HAP-1 (cell line): ENCODE results near the gene SMOC1.

Experiments
- DNase-seq, 2 experiments: peaks; one replicate each; pipeline ENCODE4 v3.0.0-alpha.2; 2016 to 2020; ENCODE audit warnings: low spot score in 2 of 2
- H3K27me3 ChIP-seq: fragments of 250-450 bp; sonication (Bioruptor Pico); 2 replicates; pipeline ENCODE4 v1.5.1; 2020; ENCODE audit warnings: low read depth, mild to moderate bottlenecking, moderate library complexity
- H3K36me3 ChIP-seq: fragments of 250-450 bp; sonication (Bioruptor Pico); replicated peaks from 2 replicates; pipeline ENCODE4 v1.5.1; 2020; ENCODE audit warnings: mild to moderate bottlenecking
- H3K4me1 ChIP-seq: fragments of 250-450 bp; sonication (Bioruptor Pico); 2 replicates; pipeline ENCODE4 v1.5.1; 2020; ENCODE audit warnings: mild to moderate bottlenecking
- H3K4me3 ChIP-seq: fragments of 250-450 bp; sonication (Bioruptor Pico); 2 replicates; pipeline ENCODE4 v1.5.1; 2020; ENCODE audit warnings: mild to moderate bottlenecking, moderate library complexity
- H3K9me3 ChIP-seq: fragments of 250-450 bp; sonication (Bioruptor Pico); 2 replicates; pipeline ENCODE4 v1.5.1; 2020; ENCODE audit warnings: mild to moderate bottlenecking, moderate library complexity
- in situ Hi-C: fragments of 300-500 bp; cut with MboI; formaldehyde crosslinking; loops from 3 replicates; pipeline ENCODE4 v1.14.3; 2020; ENCODE audit warnings: low sequenced_read_pairs, inconsistent platforms, mixed read lengths

The SMOC1 gene

GRCh38 chr14:69873877-69874780, 5.1 kb upstream of the SMOC1 start:
- no peaks in the 10 kb centered on the region for H3K4me1 ChIP-seq
- H3K9me3 ChIP-seq: no peaks in the 10 kb centered on the region
- in situ Hi-C loops: no loop called here
- H3K36me3 ChIP-seq: no peaks in the 10 kb centered on the region
- H3K4me3 ChIP-seq: no peak overlapping the region
- H3K27me3 ChIP-seq: peaks cover 7% of the 10 kb centered on the region; the same call in 1 of the 2 replicates
- no peak for DNase-seq

- H3K4me1 ChIP-seq: no peaks in the 10 kb centered on the region
- no peaks in the 10 kb centered on the region for H3K9me3 ChIP-seq
- no peaks in the 10 kb centered on the region for H3K36me3 ChIP-seq
- no peak overlapping the region for H3K4me3 ChIP-seq
- peaks cover 27% of the 10 kb centered on the region for H3K27me3 ChIP-seq
- DNase-seq: no peak
- in situ Hi-C loops: no loop called here
These were observed 2.9 kb upstream of the SMOC1 start for GRCh38 chr14:69876221-69876847.

GRCh38 chr14:69876848-69877306, 2.3 kb upstream of the SMOC1 start:
- Histone ChIP-seq H3K27me3 (peaks cover 30% of the 10 kb centered on the region), H3K9me3 (no peaks in the 10 kb centered on the region), H3K36me3 (no peaks in the 10 kb centered on the region), H3K4me1 (no peaks in the 10 kb centered on the region), H3K4me3 (no peak overlapping the region)
- no peak for DNase-seq
- in situ Hi-C loops: no loop called here

DNA sequence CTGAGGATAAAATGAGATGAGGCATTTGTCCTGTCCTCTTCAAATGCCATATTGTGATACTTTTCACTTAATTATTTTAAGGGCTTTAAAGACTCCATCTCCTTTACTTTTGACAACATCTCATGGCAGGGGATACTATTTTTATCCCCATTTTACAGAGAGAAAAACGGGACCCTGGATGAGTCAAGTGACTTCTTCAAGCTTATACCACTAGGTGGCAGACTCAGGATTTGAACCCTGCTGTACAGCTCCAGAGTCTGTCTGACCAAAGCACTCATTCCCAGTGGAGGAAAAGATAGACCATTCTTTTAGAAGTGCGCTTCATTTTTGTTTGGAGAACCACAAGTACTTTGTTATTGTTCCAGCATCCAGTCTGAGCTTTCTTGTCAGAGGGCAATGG, 1.7 kb upstream of the SMOC1 start:
- no peaks in the 10 kb centered on the region for H3K4me1 ChIP-seq
- in situ Hi-C loops: no loop called here

DNA sequence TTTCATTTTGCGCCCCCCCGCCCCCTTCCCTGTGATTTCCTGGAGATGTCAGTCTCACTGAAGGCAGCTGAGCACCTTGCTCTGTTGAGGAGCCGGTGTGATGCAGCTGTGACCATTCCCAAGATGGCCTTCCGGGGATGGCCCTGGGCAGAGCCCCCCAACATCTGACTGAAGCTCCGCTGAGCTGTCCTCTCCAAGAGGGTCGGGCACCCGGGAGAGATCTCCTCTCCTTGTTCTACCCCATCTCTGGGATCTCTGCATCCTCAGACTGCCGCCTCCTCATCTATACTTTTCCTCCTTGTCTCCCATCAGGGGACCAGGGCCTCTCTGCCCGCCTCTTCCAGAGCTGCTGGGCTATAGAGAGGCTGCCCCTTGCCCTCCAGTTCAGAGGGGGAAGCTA, 965 bp upstream of the SMOC1 start:
- Histone ChIP-seq H3K9me3 (no peaks in the 10 kb centered on the region), H3K4me3 (no peak overlapping the region), H3K27me3 (peaks cover 35% of the 10 kb centered on the region), H3K4me1 (no peaks in the 10 kb centered on the region), H3K36me3 (no peaks in the 10 kb centered on the region)
- in situ Hi-C loops: no loop called here
- no peak for DNase-seq

More for the DNA sequence above, 1.7 kb upstream of the SMOC1 start:
- Histone ChIP-seq H3K4me3 (no peak overlapping the region), H3K27me3 (peaks cover 30% of the 10 kb centered on the region), H3K9me3 (no peaks in the 10 kb centered on the region), H3K36me3 (no peaks in the 10 kb centered on the region)
- DNase-seq: no peak

GRCh38 chr14:69880044-69880487, 850 bp downstream of the SMOC1 start:
- no peak for DNase-seq
- Histone ChIP-seq H3K4me3 (no peak overlapping the region), H3K4me1 (no peaks in the 10 kb centered on the region), H3K27me3 (peaks cover 44% of the 10 kb centered on the region), H3K36me3 (no peaks in the 10 kb centered on the region), H3K9me3 (no peaks in the 10 kb centered on the region)
- in situ Hi-C loops: no loop called here

DNA sequence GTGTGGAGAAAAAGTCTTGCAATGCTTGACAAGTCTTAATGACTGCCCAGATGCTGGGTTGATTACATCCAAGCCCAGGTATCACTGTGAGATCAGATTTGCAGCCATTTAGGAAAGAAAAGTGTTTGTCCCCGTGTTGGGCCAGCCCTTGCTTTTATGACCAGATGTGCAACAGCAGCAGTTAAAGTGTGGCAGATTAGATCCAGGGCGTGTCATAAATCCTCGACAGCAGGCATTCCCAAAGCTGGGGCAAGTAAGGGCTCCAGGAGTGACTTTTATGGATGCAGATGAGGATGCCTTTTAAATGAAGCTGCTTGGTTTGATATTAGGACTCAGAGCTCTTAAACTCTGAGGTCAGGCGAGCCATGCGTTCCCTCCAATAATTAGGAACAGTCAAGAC, 1.7 kb downstream of the SMOC1 start:
- Histone ChIP-seq H3K4me3 (no peak overlapping the region), H3K9me3 (no peaks in the 10 kb centered on the region), H3K36me3 (no peaks in the 10 kb centered on the region), H3K4me1 (no peaks in the 10 kb centered on the region), H3K27me3 (peaks cover 44% of the 10 kb centered on the region)
- in situ Hi-C loops: no loop called here
- no peak for DNase-seq

DNA sequence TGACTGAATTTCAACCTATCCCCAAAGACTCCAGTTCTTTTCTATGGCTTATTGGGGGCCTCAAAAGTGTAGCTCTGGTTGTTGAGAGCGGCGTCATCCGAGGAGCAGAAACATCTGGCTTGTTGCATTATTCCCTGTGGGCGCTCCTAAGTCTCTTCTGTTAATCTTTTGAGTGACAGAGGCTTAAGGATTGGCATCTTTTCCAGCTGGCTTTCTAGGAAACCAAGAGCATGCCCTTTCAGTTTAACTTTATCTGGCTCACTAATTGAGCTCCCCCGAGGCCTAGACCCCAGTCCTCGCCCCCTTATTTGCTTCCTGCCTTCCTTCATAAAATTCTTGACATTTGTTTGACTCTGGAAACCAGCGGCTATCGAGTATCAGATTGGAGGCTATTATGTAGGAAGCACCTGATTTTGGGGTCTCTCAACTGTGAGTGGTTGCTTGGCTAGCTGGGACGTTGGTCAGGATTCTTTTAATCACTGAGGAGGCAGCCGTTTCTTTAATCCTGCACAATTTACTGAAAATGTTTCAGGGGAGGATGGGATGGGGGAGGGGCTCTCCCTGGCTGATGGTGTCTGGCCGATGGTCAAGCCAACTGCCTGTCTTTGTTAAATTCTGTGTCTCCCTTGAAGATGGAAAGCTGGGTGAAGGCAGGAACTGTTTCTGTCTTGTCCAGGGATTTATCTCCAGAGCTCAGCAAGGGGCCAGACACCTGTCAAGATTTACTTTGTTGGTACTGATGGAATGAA, 3.1 kb downstream of the SMOC1 start:
- peaks cover 44% of the 10 kb centered on the region for H3K27me3 ChIP-seq
- H3K4me1 ChIP-seq: no peaks in the 10 kb centered on the region
- in situ Hi-C loops: no loop called here
- H3K36me3 ChIP-seq: no peaks in the 10 kb centered on the region
- no peaks in the 10 kb centered on the region for H3K9me3 ChIP-seq
- no peak overlapping the region for H3K4me3 ChIP-seq
- no peak for DNase-seq

- in situ Hi-C loops: no loop called here
- H3K27me3 ChIP-seq: peaks cover 43% of the 10 kb centered on the region
- H3K36me3 ChIP-seq: no peaks in the 10 kb centered on the region
- no peaks in the 10 kb centered on the region for H3K4me1 ChIP-seq
- H3K9me3 ChIP-seq: no peaks in the 10 kb centered on the region
- H3K4me3 ChIP-seq: no peak overlapping the region
- no peak for DNase-seq
These were observed 3.7 kb downstream of the SMOC1 start for GRCh38 chr14:69882915-69883314.

DNA sequence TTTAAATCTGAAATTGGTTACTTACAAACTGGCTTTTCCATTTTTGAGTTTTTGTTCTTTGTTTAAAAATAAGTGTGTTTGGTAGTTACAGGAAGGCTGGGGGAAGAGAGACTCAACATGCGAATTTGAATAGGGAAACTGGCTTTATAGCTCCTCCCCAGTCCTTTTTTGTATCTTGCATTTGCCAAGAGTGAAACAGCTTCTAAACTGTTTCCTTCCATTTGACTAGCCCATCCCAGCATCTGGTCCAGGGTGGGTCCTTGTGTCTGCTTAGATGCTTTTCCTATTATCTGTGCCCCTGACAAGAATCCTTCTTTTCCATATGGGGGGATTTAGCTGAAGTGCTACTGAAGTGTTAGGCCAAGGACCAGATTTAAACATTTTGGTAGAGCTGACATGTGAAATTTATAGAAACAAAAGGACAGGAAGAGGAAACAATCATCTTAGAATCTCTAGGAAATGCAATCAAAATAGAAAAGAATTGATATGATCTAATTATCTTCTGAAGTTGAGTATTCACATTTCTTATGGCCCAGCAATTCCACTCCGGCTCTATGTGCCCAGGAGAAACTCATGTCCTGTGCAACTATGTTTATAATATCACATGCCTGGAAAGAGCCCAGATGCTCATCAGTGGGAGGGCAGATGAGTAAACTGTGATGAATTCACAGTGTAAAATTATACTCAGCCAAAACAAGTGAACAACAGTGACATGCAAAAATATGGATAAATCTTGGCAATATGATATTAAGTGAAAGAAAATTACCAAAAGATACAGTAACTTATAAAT, 7.4 kb downstream of the SMOC1 start:
- Histone ChIP-seq H3K4me1 (no peaks in the 10 kb centered on the region), H3K36me3 (no peaks in the 10 kb centered on the region), H3K4me3 (no peak overlapping the region), H3K9me3 (no peaks in the 10 kb centered on the region), H3K27me3 (peaks cover 21% of the 10 kb centered on the region)
- no peak for DNase-seq
- in situ Hi-C loops: no loop called here

DNA sequence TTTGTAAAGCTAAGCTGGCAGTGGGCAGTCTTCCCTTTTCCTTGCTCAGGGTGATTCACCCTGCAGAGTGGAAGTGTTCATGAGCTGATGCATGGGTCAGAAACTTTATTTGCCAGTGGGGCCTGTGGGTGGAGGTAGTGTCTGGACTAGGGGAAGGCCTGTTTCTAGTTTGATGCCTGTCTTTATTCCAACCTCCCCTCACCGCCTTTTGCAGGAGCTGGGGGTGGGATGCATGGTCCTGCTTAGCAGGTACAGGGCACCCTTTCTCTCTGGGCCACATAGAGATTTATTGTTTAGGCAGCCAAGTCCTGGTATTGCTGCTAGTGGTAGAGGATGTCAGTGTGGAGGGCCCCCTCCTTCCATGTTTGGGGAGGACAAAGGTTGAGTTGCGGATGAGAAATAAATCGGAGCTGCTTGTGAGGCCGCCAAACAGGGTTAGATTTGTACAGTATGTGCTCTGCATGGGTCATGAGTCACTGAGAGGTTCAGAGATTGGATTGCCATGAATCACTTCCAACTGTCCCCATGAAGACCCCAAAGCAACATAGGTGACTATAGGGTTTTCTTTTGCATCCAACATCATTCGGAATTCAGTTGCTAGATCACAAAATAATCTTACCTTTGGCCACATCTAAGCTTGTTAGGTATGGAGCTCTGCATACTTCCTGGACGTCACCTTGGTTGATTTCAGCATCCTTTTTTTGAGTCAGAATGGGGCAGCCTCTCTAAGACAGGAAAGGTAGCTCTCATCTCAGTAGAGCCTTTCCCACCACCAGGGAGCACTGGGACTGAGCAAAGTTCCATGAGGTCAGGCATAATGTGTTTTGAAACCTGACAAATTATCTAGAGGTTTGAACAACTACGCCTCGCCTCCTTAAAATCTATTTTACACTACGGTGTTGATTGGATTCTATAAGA, 8.8 kb downstream of the SMOC1 start:
- DNase-seq: no peak
- H3K27me3 ChIP-seq: peaks cover 21% of the 10 kb centered on the region
- H3K4me3 ChIP-seq: no peak overlapping the region
- 0 out of 2 replicates have a peak, but pooled peaks cover 2% of the 10 kb centered on the region for H3K9me3 ChIP-seq
- no peaks in the 10 kb centered on the region for H3K36me3 ChIP-seq
- no peaks in the 10 kb centered on the region for H3K4me1 ChIP-seq
- in situ Hi-C loops: no loop called here

DNA sequence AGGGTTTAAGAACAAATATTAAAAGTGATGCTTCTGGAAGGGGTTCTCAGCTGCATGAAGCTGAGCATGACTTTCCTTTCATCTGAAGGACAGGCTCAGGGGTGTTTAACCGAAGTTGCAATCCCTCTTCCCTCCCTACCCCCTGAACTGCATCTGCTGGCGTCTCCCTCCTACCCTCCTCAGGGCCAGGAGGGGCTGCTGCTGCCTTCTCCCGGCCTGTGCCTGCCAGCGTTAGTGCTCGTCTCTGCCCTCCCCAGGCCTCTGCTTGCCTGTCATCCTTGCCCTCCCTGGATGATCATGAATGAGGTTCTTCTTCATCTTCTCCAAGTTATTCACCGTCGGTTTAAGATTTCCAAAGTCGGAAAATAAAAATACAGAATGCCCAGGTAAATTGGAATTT, 12.2 kb downstream of the SMOC1 start:
- peaks cover 10% of the 10 kb centered on the region for H3K27me3 ChIP-seq
- no peak for DNase-seq
- in situ Hi-C loops: no loop called here
- 0 out of 2 replicates have a peak, but pooled peaks cover 2% of the 10 kb centered on the region for H3K9me3 ChIP-seq
- no peaks in the 10 kb centered on the region for H3K4me1 ChIP-seq
- H3K4me3 ChIP-seq: no peak overlapping the region
- H3K36me3 ChIP-seq: no peaks in the 10 kb centered on the region
